Muscle of arm (tissue), 14 donors: ENCODE results near the gene LRRC8E. TPM values are rescaled to one million over a fixed set of nuclear protein-coding genes. Genes with fewer than 3 reads are reported as not detected.

ENCODE experiments used
- DNase-seq: peaks from one replicate; pipeline ENCODE4 v3.0.0-alpha.2; 2013
- long read RNA-seq, 11 donors: transcript quantifications; one replicate each; lab custom pipeline, GENCODE V29; 2026
- polyA plus RNA-seq, 12 donors: library from polyadenylated mRNA; unstranded; fragments of 120-200 nt; gene quantifications; one replicate each; pipeline ENCODE4 v1.2.1, GENCODE V29; 2013; ENCODE audit not compliant: insufficient read length in 12 of 12

The LRRC8E gene
- polyA plus RNA-seq, result 1 to 10 TPM in 1 of 12 donors, under 1 TPM in 6, not detected in 5; 0.12 to 1.2 (median 0.41) TPM
- long read RNA-seq, donor 1, result 0 reads
- long read RNA-seq, donor 2, result 0 reads
- long read RNA-seq, donor 3, result 0 reads
- long read RNA-seq, donor 4, result 0 reads
- long read RNA-seq, donor 5, result 0 reads
- long read RNA-seq, donor 6, result 0 reads
- long read RNA-seq, donor 7, result 0 reads
- long read RNA-seq, donor 8, result 0 reads
- long read RNA-seq, donor 9, result 0 reads
- long read RNA-seq, donor 10, result 0 reads
- long read RNA-seq, donor 11, result 0 reads

GRCh38 chr19:7888145-7888825 lies at the start of gene LRRC8E:
LRRC8E (plus strand) TSS chr19:7888510; CDS start chr19:7895604, 7,094 bp downstream.
- no peak for DNase-seq

DNA sequence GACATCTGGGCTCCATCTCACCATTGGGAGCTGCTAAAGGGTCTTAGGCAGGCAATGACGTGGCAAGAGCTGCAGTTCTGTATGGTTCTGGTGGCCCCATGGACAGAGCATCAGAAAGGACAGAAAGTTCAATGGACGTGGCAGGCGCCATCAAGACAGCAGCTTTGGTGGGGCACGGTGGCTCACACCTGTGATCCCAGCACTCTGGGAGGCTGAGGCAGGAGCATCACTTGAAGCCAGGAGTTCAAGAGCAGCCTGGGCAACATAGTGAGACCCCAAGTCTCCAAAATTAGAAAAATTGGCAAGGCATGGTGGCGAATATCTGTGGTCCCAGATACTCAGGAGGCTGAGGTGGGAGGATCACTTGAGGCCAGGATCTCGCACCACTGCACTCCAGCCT lies 48.8 kb upstream of the LRRC8E start:
- no peak for DNase-seq

DNA sequence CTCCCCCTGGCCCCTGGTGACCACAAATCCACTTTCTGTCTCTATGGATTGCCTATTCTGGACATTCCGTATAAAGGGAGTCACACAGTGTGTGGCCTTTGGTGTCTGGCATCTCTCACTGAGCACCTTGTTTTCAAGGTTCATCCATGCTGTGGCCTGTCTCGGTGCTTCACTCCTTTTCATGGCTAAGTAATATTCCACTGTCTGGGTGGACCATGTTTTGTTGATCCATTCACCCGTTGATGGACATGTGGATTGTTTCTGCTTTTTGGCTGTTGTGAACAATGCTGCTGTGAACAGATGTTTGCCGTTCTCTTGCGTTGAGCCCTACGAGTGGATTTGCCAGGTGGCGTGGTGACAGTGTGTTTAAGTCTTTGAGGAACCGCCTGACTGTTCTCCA lies 47.7 kb upstream of the LRRC8E start:
- no peak for DNase-seq

- DNase-seq, result no peak
These were observed 46.3 kb upstream of the LRRC8E start for GRCh38 chr19:7841751-7842660.

DNA sequence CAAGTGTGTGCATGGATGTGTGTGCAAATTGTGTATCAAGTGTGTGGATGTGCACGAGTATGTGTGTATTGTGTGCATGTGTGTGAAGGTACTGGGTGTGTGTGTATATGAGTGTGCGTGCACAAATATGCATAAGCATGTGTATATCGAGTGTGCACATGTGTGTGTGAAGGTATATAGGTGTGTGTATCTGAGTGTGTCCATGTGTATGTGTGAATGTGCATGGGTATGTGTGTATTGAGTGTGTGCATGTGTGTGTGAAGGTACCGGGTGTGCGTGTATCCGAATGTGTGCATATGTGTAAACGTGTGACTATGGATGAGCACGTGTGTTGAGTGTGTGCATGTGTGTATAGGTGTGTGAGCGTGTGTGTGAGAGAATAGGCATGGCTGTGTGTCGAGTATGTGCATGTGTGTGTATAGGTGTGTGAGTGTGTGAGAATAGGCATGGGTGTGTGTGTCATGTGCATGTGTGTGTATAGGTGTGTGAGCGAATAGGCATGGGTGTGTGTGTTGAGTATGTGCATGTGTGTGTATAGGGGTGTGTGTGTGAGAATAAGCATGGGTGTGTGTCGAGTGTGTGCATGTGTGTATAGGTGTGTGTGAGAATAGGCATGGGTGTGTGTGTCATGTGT lies 45.5 kb upstream of the LRRC8E start:
- no peak for DNase-seq

- DNase-seq, result no peak
These were observed 44.8 kb upstream of the LRRC8E start for GRCh38 chr19:7843521-7843920.

GRCh38 chr19:7844405-7844804 lies 43.9 kb upstream of the LRRC8E start:
- DNase-seq, result no peak

DNA sequence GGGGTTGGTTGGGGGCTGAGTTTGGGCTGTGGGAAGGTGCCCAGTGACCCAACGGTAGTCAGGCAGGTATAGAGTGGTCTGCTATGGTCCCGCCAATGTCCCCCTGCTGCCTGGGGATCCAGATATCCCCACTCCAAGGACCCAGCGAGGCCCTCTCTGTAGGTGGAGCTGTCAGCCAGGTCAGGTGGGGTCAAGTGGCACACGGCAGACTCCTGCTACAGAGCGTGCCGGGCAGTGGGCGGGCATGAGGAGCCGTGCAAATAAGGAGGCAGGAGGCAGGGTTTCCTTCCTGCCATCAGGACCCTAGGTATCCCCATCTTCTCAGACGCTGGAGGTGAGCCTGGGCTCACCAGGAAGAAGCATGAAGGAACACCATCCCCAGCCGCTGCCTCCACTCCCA lies 43.4 kb upstream of the LRRC8E start:
- DNase-seq, result no peak

DNA sequence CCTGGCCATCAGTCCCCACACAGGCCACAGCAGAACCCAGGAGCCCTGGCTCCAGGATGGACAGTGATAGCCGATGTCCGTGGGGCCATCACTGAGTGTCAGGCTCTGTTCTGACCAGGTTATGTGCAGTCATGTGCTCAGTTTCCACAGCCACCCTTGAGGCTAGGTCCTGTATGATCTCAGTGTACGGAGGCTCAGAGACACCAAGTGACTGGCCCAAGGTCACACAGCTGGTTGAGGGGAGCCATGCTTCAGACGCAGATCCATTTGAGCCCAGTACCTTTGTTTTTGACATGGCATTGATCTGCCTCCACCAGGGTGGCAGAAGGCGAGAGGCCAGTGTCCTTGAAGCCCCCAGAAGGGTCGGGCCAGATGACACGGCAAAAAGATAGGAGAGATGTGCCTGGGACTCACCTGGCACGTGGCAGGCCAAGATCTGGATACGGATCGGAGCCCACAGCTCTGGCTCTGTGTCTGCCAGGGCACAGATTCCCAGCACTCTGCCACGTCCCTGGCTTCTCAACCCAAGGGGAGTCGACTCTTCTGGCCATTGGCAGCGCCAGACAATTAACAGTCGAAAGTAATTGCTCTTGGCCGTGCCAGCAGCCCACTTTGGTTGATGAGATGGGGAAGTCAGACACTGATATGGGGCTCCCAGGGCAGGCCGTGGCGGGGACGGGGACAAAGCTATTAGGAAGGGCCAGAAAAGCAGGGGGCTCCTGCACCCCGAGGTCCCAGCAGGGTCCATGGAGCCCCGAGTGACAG lies 42.7 kb upstream of the LRRC8E start:
- DNase-seq, result no peak

- no peak for DNase-seq
These were observed 42.1 kb upstream of the LRRC8E start for GRCh38 chr19:7846155-7846646.

DNA sequence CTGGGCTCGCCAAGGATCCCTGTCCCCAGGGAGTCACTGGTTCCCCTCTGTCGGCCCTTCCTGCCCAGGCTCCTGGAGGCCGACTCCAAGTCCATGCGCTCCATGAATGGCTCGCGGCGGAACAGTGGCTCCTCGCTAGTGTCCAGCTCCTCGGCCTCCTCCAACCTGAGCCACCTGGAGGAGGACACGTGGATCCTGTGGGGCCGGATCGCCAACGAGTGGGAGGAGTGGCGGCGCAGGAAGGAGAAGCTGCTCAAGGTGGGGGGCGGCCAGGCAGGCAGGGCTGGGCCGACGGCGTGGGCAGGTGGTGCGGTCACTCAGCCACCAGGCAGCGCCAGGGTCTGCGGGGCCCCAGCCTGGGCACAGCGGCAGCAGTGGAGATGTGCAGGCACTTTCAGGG lies 40.6 kb upstream of the LRRC8E start:
- DNase-seq, result no peak

- DNase-seq, result no peak
These were observed 39.4 kb upstream of the LRRC8E start for GRCh38 chr19:7848779-7849457.

DNA sequence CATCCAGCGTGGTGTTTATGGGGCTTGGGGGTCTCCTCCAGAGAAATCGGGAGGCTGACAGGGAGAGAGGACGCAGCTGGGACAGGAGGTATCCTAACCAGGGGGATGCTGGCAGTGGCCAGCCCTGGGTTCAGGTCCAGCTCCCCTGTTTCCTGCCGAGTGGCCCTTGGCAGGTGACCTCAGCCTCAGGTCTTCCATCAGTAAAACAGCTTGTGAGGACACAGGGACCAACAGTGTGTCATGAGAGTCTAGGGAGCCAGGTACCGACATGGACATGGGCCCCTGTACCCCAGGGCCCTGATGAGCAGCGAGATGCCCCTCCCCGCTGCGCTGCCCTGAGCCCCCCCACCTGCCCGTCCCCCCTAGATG lies 38.7 kb upstream of the LRRC8E start:
- no peak for DNase-seq

- no peak for DNase-seq
These were observed 38.1 kb upstream of the LRRC8E start for GRCh38 chr19:7850000-7850813.

DNA sequence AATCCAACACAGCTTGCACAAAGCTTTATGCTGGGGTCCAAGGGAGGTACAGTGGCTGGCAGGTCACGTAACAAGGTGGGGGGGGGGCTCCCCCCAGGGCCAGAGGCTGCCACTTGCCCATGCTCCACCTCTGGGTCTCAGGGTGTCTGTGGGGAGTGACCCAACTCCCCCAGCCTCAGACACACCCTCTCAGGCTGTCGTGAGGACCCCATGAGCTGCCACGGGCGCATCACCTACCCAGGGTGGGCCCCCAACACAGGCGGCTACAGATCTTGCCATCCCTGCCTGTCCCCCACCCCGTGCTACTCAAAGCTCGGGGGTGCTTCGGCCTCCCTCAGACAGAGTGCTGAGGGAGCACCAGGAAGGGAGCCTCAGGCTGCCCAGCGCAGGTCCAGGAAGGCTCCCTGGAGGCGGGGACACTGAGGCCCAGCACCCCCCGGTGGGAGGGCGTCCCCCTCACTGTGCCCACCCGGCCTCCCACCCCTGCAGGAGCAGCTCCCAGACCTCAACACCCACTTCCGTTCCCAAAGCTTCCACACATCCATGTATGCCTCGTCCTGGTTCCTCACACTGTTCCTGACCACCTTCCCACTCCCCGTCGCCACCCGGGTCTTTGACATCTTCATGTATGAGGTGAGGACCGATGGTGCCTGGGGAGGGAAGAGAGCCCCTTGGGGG lies 37.2 kb upstream of the LRRC8E start:
- no peak for DNase-seq

- no peak for DNase-seq
These were observed 36.4 kb upstream of the LRRC8E start for GRCh38 chr19:7851623-7852500.

GRCh38 chr19:7852851-7853769 lies 35.2 kb upstream of the LRRC8E start:
- peak; percentile 65 for DNase-seq
